ENCODE data around the gene POC1A.
A peak's percentile ranks its signal among the peaks of the same experiment; 100 is the strongest.

The POC1A gene

GRCh38 chr3:52150860-52151259 lies 3.4 kb downstream of the POC1A start:
- no peak for DNase-seq (ENCODE audit: low read depth)

GRCh38 chr3:52150357-52150756 lies 3.9 kb downstream of the POC1A start:
- no peak for DNase-seq (ENCODE audit: low read depth)

- no peak for DNase-seq (ENCODE audit: low read depth)
Observed at GRCh38 chr3:52149726-52150125, 4.5 kb downstream of the POC1A start.

- DNase-seq (ENCODE audit: low read depth), result no peak
Observed at GRCh38 chr3:52149021-52149420, 5.2 kb downstream of the POC1A start.

- DNase-seq (ENCODE audit: low read depth), result no peak
Observed at GRCh38 chr3:52147804-52148203, 6.4 kb downstream of the POC1A start.

GRCh38 chr3:52146811-52147210 lies 7.4 kb downstream of the POC1A start:
- DNase-seq (ENCODE audit: low read depth), result no peak

GRCh38 chr3:52146189-52146588 lies 8.0 kb downstream of the POC1A start:
- no peak for DNase-seq (ENCODE audit: low read depth)

- DNase-seq (ENCODE audit: low read depth), result no peak
Observed at GRCh38 chr3:52145736-52146110, 8.5 kb downstream of the POC1A start.

GRCh38 chr3:52144796-52145735 lies 9.2 kb downstream of the POC1A start:
- no peak for DNase-seq (ENCODE audit: low read depth)

GRCh38 chr3:52144034-52144795 lies 10.0 kb downstream of the POC1A start:
- DNase-seq (ENCODE audit: low read depth), result peak; percentile 80

- DNase-seq (ENCODE audit: low read depth), result no peak
Observed at GRCh38 chr3:52143616-52144015, 10.6 kb downstream of the POC1A start.

- DNase-seq (ENCODE audit: low read depth), result no peak
Observed at GRCh38 chr3:52143156-52143555, 11.1 kb downstream of the POC1A start.

GRCh38 chr3:52141751-52142150 lies 12.5 kb downstream of the POC1A start:
- no peak for DNase-seq (ENCODE audit: low read depth)

GRCh38 chr3:52140769-52141168 lies 13.5 kb downstream of the POC1A start:
- no peak for DNase-seq (ENCODE audit: low read depth)

GRCh38 chr3:52140000-52140399 lies 14.2 kb downstream of the POC1A start:
- DNase-seq (ENCODE audit: low read depth), result no peak

- DNase-seq (ENCODE audit: low read depth), result no peak
Observed at GRCh38 chr3:52137311-52137710, 16.9 kb downstream of the POC1A start.

- no peak for DNase-seq (ENCODE audit: low read depth)
Observed at GRCh38 chr3:52136513-52136912, 17.7 kb downstream of the POC1A start.

GRCh38 chr3:52135332-52135731 lies 18.9 kb downstream of the POC1A start:
- DNase-seq (ENCODE audit: low read depth), result no peak

GRCh38 chr3:52134761-52135160 lies 19.5 kb downstream of the POC1A start:
- DNase-seq (ENCODE audit: low read depth), result no peak

- DNase-seq (ENCODE audit: low read depth), result no peak
Observed at GRCh38 chr3:52132930-52133329, 21.3 kb downstream of the POC1A start.

- DNase-seq (ENCODE audit: low read depth), result no peak
Observed at GRCh38 chr3:52132041-52132440, 22.2 kb downstream of the POC1A start.

- DNase-seq (ENCODE audit: low read depth), result no peak
Observed at GRCh38 chr3:52130966-52131622, 23.1 kb downstream of the POC1A start.
